ENCODE data around the gene FRAT1.

FRAT1 gene, protein sequence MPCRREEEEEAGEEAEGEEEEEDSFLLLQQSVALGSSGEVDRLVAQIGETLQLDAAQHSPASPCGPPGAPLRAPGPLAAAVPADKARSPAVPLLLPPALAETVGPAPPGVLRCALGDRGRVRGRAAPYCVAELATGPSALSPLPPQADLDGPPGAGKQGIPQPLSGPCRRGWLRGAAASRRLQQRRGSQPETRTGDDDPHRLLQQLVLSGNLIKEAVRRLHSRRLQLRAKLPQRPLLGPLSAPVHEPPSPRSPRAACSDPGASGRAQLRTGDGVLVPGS

DNA sequence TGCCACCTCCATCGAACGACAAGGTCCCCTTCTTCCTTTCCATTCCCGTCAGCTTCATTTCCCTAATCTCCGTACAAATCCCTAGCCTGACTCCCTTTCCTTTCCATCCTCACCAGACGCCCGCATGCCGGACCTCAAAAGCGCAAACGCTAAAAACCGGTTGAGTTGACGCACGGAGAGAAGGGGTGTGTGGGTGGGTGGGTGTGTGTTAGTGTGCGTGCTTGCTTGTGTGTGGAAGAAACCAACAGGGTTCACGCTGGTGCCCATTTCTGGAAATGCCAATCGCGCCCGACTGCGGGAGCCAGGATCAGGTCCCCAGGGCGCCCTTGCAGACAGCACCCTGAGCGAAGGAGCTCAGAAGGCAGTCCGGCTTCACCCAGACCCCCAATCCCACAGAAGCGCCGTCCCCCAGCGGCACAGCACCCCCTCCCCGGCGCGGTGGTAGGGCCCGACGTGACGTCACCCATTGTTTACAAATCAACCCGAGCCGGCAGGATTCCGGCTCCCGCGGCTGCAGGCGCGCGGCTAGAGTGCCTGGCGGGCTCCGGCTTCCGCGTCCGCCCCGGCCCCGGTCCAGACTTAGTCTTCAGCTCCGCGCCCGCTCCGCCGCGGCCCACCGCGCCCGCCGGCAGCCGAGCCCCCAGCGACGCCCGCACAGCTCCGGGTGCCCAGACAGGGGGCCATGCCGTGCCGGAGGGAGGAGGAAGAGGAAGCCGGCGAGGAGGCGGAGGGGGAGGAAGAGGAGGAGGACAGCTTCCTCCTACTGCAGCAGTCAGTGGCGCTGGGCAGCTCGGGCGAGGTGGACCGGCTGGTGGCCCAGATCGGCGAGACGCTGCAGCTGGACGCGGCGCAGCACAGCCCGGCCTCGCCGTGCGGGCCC, at the start of gene FRAT1:
FRAT1 (plus strand) TSS at position 500 of the 880 bp plus-strand sequence; CDS start at position 683, 183 bp downstream.
- H3K27ac ChIP-seq: peak within 1 kb of the TSS; percentile 99
- TF ChIP-seq, protein P1, sequence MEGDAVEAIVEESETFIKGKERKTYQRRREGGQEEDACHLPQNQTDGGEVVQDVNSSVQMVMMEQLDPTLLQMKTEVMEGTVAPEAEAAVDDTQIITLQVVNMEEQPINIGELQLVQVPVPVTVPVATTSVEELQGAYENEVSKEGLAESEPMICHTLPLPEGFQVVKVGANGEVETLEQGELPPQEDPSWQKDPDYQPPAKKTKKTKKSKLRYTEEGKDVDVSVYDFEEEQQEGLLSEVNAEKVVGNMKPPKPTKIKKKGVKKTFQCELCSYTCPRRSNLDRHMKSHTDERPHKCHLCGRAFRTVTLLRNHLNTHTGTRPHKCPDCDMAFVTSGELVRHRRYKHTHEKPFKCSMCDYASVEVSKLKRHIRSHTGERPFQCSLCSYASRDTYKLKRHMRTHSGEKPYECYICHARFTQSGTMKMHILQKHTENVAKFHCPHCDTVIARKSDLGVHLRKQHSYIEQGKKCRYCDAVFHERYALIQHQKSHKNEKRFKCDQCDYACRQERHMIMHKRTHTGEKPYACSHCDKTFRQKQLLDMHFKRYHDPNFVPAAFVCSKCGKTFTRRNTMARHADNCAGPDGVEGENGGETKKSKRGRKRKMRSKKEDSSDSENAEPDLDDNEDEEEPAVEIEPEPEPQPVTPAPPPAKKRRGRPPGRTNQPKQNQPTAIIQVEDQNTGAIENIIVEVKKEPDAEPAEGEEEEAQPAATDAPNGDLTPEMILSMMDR (conservative IDR thresholded peaks at IDR 0.05): no peak

- TF ChIP-seq, protein P1 (conservative IDR thresholded peaks at IDR 0.05): no peak
- H3K27ac ChIP-seq: no peak overlapping the region
Measured at GRCh38 chr10:97270523-97271154, 48.4 kb upstream of the FRAT1 start.

DNA sequence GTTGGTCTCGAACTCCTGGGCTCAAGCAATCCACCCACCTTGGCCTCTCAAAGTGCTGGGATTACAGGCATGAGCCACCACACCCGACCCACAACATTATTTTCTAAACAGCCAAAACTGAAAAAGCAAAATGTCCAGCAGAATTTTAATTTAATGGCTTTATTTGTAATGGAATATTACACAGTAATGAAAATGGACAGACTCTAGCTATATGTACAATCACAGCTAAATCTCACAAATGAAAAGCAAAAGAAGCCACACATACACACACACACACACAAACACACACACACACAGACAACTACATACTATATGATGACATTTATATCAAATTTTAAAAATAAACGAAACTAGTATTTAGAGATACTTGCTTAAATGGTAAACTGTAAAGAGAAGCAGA, 45.4 kb upstream of the FRAT1 start:
- no peak overlapping the region for H3K27ac ChIP-seq
- TF ChIP-seq, protein P1 (conservative IDR thresholded peaks at IDR 0.05): no peak

GRCh38 chr10:97274828-97275227, 44.2 kb upstream of the FRAT1 start:
- TF ChIP-seq, protein P1 (conservative IDR thresholded peaks at IDR 0.05): no peak
- H3K27ac ChIP-seq: no peak overlapping the region

- H3K27ac ChIP-seq: no peak overlapping the region
- TF ChIP-seq, protein P1 (conservative IDR thresholded peaks at IDR 0.05): no peak
Measured at GRCh38 chr10:97277551-97277950, 41.5 kb upstream of the FRAT1 start.

GRCh38 chr10:97278491-97278989, 40.5 kb upstream of the FRAT1 start:
- H3K27ac ChIP-seq: 0 out of 2 replicates have a peak overlapping the region, but pooled peaks have one; percentile 23

More at GRCh38 chr10:97278491-97278989, 40.5 kb upstream of the FRAT1 start:
- TF ChIP-seq, protein P1 (conservative IDR thresholded peaks at IDR 0.05): peak; percentile 83

Measured in VCaP (cell line).